ENCODE measurements around the gene SACS.
"Not testable (repeated sequence)": the region's sequence is repeated elsewhere in the genome, so short reads cannot be mapped to it uniquely, and the experiment has no call there.

SACS gene

GRCh38 chr13:23350009-23350408 is 83.5 kb downstream of the SACS start:
- DNase-seq = no peak

- DNase-seq = no peak
Measured at GRCh38 chr13:23349161-23349897, 84.2 kb downstream of the SACS start.

GRCh38 chr13:23348262-23349127 is 85.0 kb downstream of the SACS start:
- DNase-seq = no peak

GRCh38 chr13:23347601-23348000 is 85.9 kb downstream of the SACS start:
- DNase-seq = no peak

GRCh38 chr13:23344931-23345595 is 88.4 kb downstream of the SACS start:
- no peak for DNase-seq

GRCh38 chr13:23339225-23339624 is 94.3 kb downstream of the SACS start:
- DNase-seq = no peak

- no peak for DNase-seq
Measured at GRCh38 chr13:23330356-23330755, 103.1 kb downstream of the SACS start.

GRCh38 chr13:23325191-23325590 is 108.3 kb downstream of the SACS start:
- no peak for DNase-seq

- no peak for DNase-seq
Measured at GRCh38 chr13:23323946-23324709, 109.4 kb downstream of the SACS start.

GRCh38 chr13:23322353-23323336 is 110.9 kb downstream of the SACS start:
- DNase-seq = peak; percentile 47

- no peak for DNase-seq
Measured at GRCh38 chr13:23321535-23322241, 111.8 kb downstream of the SACS start.

- no peak for DNase-seq
Measured at GRCh38 chr13:23320926-23321534, 112.5 kb downstream of the SACS start.

- no peak for DNase-seq
Measured at GRCh38 chr13:23319883-23320224, 113.6 kb downstream of the SACS start.

GRCh38 chr13:23314837-23315236 is 118.7 kb downstream of the SACS start:
- DNase-seq = not testable (repeated sequence)

- DNase-seq = no peak
Measured at GRCh38 chr13:23292586-23292985, 140.9 kb downstream of the SACS start.

- peak; percentile 59 for DNase-seq
Measured at GRCh38 chr13:23289917-23290357, 143.6 kb downstream of the SACS start.

- no peak for DNase-seq
Measured at GRCh38 chr13:23288995-23289394, 144.5 kb downstream of the SACS start.

GRCh38 chr13:23288564-23288963 is 144.9 kb downstream of the SACS start:
- no peak for DNase-seq

- no peak for DNase-seq
Measured at GRCh38 chr13:23279321-23279720, 154.2 kb downstream of the SACS start.
